DMS 273 (cell line): Measurements from ENCODE around the gene STMP1.

Experiments used
- DNase-seq: peaks from one replicate; lab custom pipeline; 2025; ENCODE audit not compliant: unreplicated experiment; lab: John Stamatoyannopoulos, UW

STMP1 gene

GRCh38 chr7:135693558-135693957 is 31.2 kb downstream of the STMP1 start:
- DNase-seq, result no peak

- no peak for DNase-seq
These were observed 35.1 kb downstream of the STMP1 start for GRCh38 chr7:135697276-135698049.

GRCh38 chr7:135704074-135704473 is 41.8 kb downstream of the STMP1 start:
- DNase-seq, result peak; percentile 47

- DNase-seq, result no peak
These were observed 42.4 kb downstream of the STMP1 start for GRCh38 chr7:135704698-135705097.

- no peak for DNase-seq
These were observed 43.9 kb downstream of the STMP1 start for GRCh38 chr7:135706038-135706742.

- no peak for DNase-seq
These were observed 44.7 kb downstream of the STMP1 start for GRCh38 chr7:135706858-135707569.

- DNase-seq, result no peak
These were observed 45.3 kb downstream of the STMP1 start for GRCh38 chr7:135707570-135707966.

- peak; percentile 22 for DNase-seq
These were observed 45.7 kb downstream of the STMP1 start for GRCh38 chr7:135708041-135708440.

GRCh38 chr7:135709508-135709907 is 47.2 kb downstream of the STMP1 start:
- no peak for DNase-seq

GRCh38 chr7:135710417-135711138 is 48.3 kb downstream of the STMP1 start:
- peak; percentile 70 for DNase-seq

GRCh38 chr7:135711139-135711469 is 48.8 kb downstream of the STMP1 start:
- no peak for DNase-seq

GRCh38 chr7:135712182-135712782 is 50.0 kb downstream of the STMP1 start:
- peak; percentile 35 for DNase-seq

- DNase-seq, result no peak
These were observed 50.5 kb downstream of the STMP1 start for GRCh38 chr7:135712796-135713195.

- no peak for DNase-seq
These were observed 51.6 kb downstream of the STMP1 start for GRCh38 chr7:135713836-135714470.

- peak; percentile 40 for DNase-seq
These were observed 52.3 kb downstream of the STMP1 start for GRCh38 chr7:135714534-135715009.

GRCh38 chr7:135715055-135715522 is 52.8 kb downstream of the STMP1 start:
- DNase-seq, result no peak

- no peak for DNase-seq
These were observed 53.4 kb downstream of the STMP1 start for GRCh38 chr7:135715673-135716072.

- DNase-seq, result peak; percentile 97
These were observed 54.4 kb downstream of the STMP1 start for GRCh38 chr7:135716677-135717238.

GRCh38 chr7:135717693-135718092 is 55.4 kb downstream of the STMP1 start:
- DNase-seq, result peak; percentile 88

GRCh38 chr7:135718219-135718618 is 55.9 kb downstream of the STMP1 start:
- DNase-seq, result no peak
